Kidney epithelial cell (primary cell): ENCODE measurements around the gene YIPF6. TPM values are rescaled to one million over a fixed set of nuclear protein-coding genes. Genes with fewer than 3 reads are reported as not detected.
"Not testable (repeated sequence)": the region's sequence is repeated elsewhere in the genome, so short reads cannot be mapped to it uniquely, and the experiment has no call there.

ENCODE experiments used
- DNase-seq: peaks from one replicate; pipeline ENCODE4 v3.0.0-alpha.2; 2010; ENCODE audit warnings: low read depth
- H3K27me3 ChIP-seq: 2 replicates; pipeline ENCODE4 v1.6.0; 2011; ENCODE audit warnings: low read length; ENCODE audit not compliant: control insufficient read depth, insufficient read depth
- H3K36me3 ChIP-seq: 2 replicates; pipeline ENCODE4 v1.5.1; 2011; ENCODE audit warnings: low read length; ENCODE audit not compliant: control insufficient read depth, insufficient read depth
- H3K4me3 ChIP-seq: 2 replicates; pipeline ENCODE4 v1.5.1; 2011; ENCODE audit warnings: low read depth, mild to moderate bottlenecking, control low read depth, low read length
- total RNA-seq: library from RNA; depleted of rRNA; stranded (reverse); fragments of >200 nt; gene quantifications from 2 replicates; pipeline ENCODE4 v1.2.3, GENCODE V29; 2015
- TF ChIP-seq, protein P1 (sequence below): IDR thresholded peaks from 2 replicates; pipeline ENCODE4 v1.5.1; 2011; ENCODE audit warnings: mild to moderate bottlenecking, moderate library complexity, low read length, control low read depth, inconsistent platforms; ENCODE audit not compliant: insufficient read depth, poor library complexity, severe bottlenecking

The YIPF6 gene
- total RNA-seq, 1 donor from 2014 or later: 25.5 TPM

DNA sequence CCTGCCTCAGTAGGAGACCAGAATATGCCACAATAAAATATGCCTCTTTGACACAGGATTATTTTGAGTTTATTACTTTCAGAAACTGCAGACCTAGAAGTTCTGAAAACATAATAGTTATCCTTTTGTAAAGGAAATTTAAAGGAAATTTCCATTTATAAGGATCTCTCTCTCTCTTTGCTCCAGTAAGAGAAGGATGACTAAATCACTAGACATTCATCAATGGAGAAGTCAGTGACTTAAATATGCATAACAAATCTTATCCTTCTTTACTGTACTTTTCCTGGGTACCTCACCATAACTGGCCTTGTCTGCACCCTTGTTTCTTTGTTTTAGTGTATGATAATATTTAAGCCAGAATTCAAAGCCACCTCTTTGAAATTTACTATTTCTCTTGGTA, 37.3 kb upstream of the YIPF6 start:
- Histone ChIP-seq H3K36me3 (no peaks in the 10 kb centered on the region), H3K27me3 (no peaks in the 10 kb centered on the region), H3K4me3 (no peak overlapping the region)
- DNase-seq: no peak
- TF ChIP-seq, protein P1, sequence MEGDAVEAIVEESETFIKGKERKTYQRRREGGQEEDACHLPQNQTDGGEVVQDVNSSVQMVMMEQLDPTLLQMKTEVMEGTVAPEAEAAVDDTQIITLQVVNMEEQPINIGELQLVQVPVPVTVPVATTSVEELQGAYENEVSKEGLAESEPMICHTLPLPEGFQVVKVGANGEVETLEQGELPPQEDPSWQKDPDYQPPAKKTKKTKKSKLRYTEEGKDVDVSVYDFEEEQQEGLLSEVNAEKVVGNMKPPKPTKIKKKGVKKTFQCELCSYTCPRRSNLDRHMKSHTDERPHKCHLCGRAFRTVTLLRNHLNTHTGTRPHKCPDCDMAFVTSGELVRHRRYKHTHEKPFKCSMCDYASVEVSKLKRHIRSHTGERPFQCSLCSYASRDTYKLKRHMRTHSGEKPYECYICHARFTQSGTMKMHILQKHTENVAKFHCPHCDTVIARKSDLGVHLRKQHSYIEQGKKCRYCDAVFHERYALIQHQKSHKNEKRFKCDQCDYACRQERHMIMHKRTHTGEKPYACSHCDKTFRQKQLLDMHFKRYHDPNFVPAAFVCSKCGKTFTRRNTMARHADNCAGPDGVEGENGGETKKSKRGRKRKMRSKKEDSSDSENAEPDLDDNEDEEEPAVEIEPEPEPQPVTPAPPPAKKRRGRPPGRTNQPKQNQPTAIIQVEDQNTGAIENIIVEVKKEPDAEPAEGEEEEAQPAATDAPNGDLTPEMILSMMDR: no peak

DNA sequence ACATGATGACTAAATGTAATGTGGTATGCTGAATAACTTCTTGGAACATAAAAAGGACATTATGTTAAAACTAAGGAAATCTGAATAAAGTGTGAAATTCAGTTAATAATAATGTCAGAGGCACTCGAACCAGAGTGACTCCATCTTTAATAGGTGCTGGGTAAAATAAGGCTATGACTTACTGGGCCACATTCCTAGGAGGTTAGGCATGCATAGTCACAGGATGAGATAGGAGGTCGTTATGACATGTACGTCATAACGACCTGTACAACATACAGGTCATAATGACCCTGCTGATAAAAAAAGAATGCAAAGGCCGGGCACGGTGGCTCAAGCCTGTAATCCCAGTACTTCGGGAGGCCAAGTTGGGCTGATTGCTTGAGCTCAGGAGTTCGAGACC, 36.7 kb upstream of the YIPF6 start:
- Histone ChIP-seq H3K27me3 (no peaks in the 10 kb centered on the region), H3K4me3 (no peak overlapping the region), H3K36me3 (no peaks in the 10 kb centered on the region)
- no peak for DNase-seq
- TF ChIP-seq, protein P1: no peak

DNA sequence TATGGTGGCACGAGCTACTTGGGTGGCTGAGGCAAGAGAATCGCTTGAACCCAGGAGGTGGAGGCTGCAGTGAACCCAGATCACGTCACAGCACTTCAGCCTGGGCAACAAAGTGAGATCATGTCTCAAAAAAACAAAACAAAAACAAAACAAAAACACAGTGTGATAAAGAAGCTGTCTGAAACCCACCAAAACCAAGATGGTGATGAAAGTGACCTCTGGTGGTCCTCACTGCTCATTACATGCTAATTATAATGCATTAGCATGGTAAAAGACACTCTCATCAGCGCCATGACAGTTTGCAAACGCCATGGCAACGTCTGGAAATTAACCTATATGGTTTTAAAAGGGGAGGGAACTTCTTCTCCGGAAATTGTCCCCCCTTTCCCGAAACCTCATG, 36.2 kb upstream of the YIPF6 start:
- TF ChIP-seq, protein P1: peak; percentile 33
- Histone ChIP-seq H3K36me3 (no peaks in the 10 kb centered on the region), H3K27me3 (no peaks in the 10 kb centered on the region), H3K4me3 (no peak overlapping the region)
- no peak for DNase-seq

DNA sequence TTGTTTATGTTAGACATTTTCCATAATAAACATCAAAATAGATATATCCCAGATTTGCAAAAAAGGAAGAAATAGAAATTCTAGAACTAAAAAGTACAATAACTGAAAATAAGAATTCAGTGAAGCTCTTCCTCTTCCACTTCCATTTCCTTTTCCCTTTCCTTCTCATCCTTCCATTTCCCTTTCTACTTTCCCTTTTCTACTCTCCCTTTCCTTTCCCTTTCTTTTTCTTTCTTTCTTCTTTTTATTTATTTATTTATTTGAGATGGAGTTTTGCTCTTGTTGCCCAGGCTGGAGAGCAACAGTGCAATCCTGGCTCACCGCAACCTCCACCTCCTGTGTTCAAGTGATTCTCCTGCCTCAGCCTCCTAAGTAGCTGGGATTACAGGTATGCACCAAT, 35.0 kb upstream of the YIPF6 start:
- no peak for DNase-seq
- H3K36me3 ChIP-seq: no peaks in the 10 kb centered on the region
- no peak overlapping the region for H3K4me3 ChIP-seq
- H3K27me3 ChIP-seq: no peaks in the 10 kb centered on the region
- TF ChIP-seq, protein P1: no peak

DNA sequence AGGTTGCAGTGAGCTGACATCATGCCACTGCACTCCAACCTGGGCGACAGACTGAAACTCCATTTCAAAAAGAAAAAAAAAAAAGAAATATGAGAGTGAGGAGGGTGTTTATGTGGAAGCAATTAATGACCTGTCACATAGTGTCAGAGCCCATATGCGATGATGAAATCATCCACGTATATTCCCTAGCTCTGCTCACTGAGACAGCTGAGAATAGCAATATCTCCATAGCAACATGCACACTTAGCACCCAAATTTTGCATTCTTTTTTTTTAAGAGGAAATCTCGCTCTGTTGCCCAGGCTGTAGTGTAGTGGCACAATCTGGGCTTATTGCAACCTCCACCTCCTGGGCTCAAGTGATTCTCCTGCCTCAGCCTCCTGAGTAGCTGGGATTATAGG, 34.1 kb upstream of the YIPF6 start:
- TF ChIP-seq, protein P1: no peak
- no peaks in the 10 kb centered on the region for H3K36me3 ChIP-seq
- H3K4me3 ChIP-seq: no peak overlapping the region
- DNase-seq: no peak
- H3K27me3 ChIP-seq: no peaks in the 10 kb centered on the region

DNA sequence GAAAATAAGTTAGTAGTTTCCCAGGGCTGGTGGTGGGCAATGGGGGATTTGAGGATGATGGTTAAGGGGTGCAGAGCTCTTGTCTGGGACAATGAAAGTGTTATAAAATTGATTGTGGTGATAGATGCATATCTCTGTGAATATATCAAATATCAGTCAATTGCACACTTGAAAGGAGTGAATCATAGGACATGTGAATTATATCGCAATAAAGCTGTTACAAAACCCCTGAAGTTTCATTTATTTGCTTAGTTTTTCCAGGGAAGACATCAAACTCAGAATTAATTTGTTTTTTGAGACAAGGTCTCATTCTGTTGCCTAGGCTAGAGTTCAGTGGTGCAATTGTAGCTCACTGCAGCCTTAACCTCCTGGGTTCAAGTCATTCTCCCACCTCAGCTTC, 17.9 kb upstream of the YIPF6 start:
- no peak for DNase-seq
- Histone ChIP-seq H3K4me3 (no peak overlapping the region), H3K36me3 (no peaks in the 10 kb centered on the region), H3K27me3 (no peaks in the 10 kb centered on the region)
- TF ChIP-seq, protein P1: no peak

DNA sequence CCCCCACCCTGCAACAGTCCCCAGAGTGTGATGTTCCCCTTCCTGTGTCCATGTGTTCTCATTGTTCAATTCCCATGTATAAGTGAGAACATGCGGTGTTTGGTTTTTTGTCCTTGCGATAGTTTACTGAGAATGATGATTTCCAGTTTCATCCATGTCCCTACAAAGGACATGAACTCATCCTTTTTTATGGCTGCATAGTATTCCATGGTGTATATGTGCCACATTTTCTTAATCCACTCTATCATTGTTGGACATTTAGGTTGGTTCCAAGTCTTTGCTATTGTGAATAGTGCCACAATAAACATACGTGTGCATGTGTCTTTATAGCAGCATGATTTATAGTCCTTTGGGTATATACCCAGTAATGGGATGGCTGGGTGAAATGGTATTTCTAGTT, 12.7 kb upstream of the YIPF6 start:
- not testable (repeated sequence) for H3K27me3 ChIP-seq, H3K4me3 ChIP-seq

More for the DNA sequence above, 12.7 kb upstream of the YIPF6 start:
- H3K36me3 ChIP-seq, DNase-seq: not testable (repeated sequence)
